Suprapubic skin (tissue), 4 donors: Measurements from ENCODE around the gene ARHGAP42. TPM values are rescaled to one million over a fixed set of nuclear protein-coding genes. Genes with fewer than 3 reads are reported as not detected.

Experiments used
- DNase-seq, 2 donors: peaks; one replicate each; pipeline ENCODE4 v3.0.0-alpha.2; 2019; ENCODE audit warnings: low spot score in 2 of 2
- H3K27ac ChIP-seq: fragments of 200-600 bp; sonication (generic); one replicate; pipeline ENCODE4 v1.5.1; 2019
- H3K27me3 ChIP-seq: fragments of 200-600 bp; sonication (generic); one replicate; pipeline ENCODE4 v1.5.1; 2019
- H3K36me3 ChIP-seq: fragments of 200-600 bp; sonication (generic); one replicate; pipeline ENCODE4 v1.5.1; 2019
- H3K4me1 ChIP-seq: fragments of 200-600 bp; sonication (generic); one replicate; pipeline ENCODE4 v1.5.1; 2019
- H3K4me3 ChIP-seq: fragments of 200-600 bp; sonication (generic); one replicate; pipeline ENCODE4 v1.5.1; 2019; ENCODE audit warnings: mild to moderate bottlenecking
- H3K9me3 ChIP-seq: fragments of 200-600 bp; sonication (generic); one replicate; pipeline ENCODE4 v1.5.1; 2019
- CTCF ChIP-seq, 2 donors: fragments of 200-600 bp in 1 of 2; fragments of 450-650 bp in 1 of 2; sonication (generic) in 1 of 2; IDR thresholded peaks; one replicate each; pipeline ENCODE4 v1.5.1; 2016 to 2019; ENCODE audit warnings: antibody characterized with exemption in 2 of 2, mild to moderate bottlenecking in 1 of 2, moderate library complexity in 1 of 2
- EP300 ChIP-seq: sonication (generic); formaldehyde crosslinking; IDR thresholded peaks from one replicate; pipeline ENCODE4 v1.6.1; 2017; ENCODE audit warnings: antibody characterized with exemption
- POLR2A ChIP-seq, 2 donors: fragments of 450-650 bp; IDR thresholded peaks; one replicate each; pipeline ENCODE4 v1.6.1; 2017; ENCODE audit warnings: antibody characterized with exemption in 2 of 2, mild to moderate bottlenecking in 2 of 2, moderate library complexity in 2 of 2
- POLR2AphosphoS5 ChIP-seq, 3 donors: sonication (generic); formaldehyde crosslinking; IDR thresholded peaks; one replicate each; pipeline ENCODE4 v1.6.1; 2017; ENCODE audit warnings: antibody characterized with exemption in 3 of 3
- WGBS: methylation state at CpG from one replicate; pipeline ENCODE4 v1.1.5; 2018; 5-methylcytosine and 5-hydroxymethylcytosine counted together
- total RNA-seq, 4 donors: library from RNA; depleted of rRNA; stranded (reverse); fragments of >200 nt; gene quantifications; one replicate each; pipeline ENCODE4 v1.1.0, GENCODE V29; 2016

Gene ARHGAP42
- total RNA-seq, 4 donors from 2014 or later, result 12.4 to 18.4 (median 14.4) TPM

DNA sequence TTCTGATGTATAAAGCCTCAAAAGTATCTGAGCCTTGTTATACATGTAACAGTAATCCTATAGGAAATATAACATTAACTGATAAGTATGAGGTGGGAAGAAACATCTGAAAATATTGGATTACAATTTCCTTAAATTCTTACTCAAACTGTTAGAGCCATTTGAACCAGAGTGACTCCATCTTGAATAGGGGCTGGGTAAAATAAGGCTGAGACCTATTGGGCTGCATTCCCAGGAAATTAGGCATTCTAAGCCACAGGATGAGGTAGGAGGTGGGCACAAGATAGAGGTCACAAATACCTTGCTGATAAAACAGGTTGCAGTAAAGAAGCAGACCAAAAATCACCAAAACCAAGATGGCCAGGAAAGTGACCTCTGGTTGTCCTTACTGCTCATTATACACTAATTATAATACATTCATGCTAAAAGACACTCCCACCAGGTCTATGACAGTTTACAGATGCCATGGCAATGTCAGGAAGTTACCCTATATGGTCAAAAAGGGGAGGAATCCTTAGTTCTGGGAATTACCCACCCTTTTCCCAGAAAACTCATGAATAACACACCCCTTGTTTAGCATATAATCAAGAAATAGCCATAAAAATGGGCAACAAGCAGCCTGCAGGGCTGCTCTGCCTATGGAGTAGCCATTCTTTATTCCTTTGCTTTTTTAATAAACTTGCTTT, 327.7 kb downstream of the ARHGAP42 start:
- H3K27me3 ChIP-seq, result no peaks in the 10 kb centered on the region
- H3K27ac ChIP-seq, result no peak overlapping the region
- TF ChIP-seq EP300, result no peak
- no peak for TF ChIP-seq CTCF (IDR thresholded peaks at IDR 0.05)
- no peak for TF ChIP-seq POLR2A (IDR thresholded peaks at IDR 0.05)
- no peak for TF ChIP-seq POLR2AphosphoS5 (IDR thresholded peaks at IDR 0.05)
- no peak for DNase-seq
- H3K9me3 ChIP-seq, result no peaks in the 10 kb centered on the region
- no peaks in the 10 kb centered on the region for H3K36me3 ChIP-seq
- H3K4me1 ChIP-seq, result no peaks in the 10 kb centered on the region
- no peak overlapping the region for H3K4me3 ChIP-seq

DNA sequence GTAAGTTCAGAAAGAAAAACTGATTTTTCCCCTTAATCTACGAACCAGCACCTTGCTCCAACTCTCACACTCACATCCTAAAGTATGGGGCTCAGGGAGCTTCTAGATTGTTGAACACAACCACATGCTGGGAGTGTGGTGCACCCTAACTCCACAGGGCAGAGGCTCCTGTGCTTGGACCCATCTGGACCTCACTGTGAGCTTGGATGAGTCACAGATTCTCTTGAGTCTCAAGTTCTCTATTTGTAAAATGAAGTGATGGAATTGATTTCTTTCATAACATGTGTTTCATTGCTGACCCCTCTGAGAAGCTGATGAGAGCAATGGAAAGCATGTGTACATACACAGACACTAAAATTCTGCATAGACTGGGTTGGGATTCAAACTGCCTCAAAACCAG, 332.8 kb downstream of the ARHGAP42 start:
- no peaks in the 10 kb centered on the region for H3K9me3 ChIP-seq
- DNase-seq, result no peak
- no peak for TF ChIP-seq EP300
- H3K27ac ChIP-seq, result no peak overlapping the region
- WGBS, result 83% methylated on average over 1 of the region's 1 CpG
- no peak overlapping the region for H3K4me3 ChIP-seq
- no peaks in the 10 kb centered on the region for H3K4me1 ChIP-seq
- H3K36me3 ChIP-seq, result no peaks in the 10 kb centered on the region
- no peaks in the 10 kb centered on the region for H3K27me3 ChIP-seq

DNA sequence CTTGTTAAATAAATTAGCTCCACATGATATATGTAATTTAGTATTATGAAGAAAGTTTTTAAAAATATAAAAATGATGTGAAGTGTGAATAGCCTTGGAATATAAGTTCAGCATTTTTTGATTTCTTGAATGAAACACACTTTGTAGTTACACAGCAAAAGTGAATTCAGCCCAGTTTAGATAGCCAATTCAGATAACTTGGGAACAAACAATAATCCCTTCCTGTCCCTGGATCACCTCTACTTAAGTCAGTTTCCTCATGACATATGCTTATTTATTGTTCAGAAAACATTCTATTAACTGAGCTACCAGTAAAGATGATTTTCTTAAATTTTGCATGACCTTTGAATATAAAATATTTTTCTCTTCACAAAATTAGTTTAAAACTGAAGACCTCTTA, 335.2 kb downstream of the ARHGAP42 start:
- H3K4me3 ChIP-seq, result no peak overlapping the region
- H3K4me1 ChIP-seq, result no peaks in the 10 kb centered on the region
- DNase-seq, result no peak
- no peaks in the 10 kb centered on the region for H3K36me3 ChIP-seq
- H3K27me3 ChIP-seq, result no peaks in the 10 kb centered on the region
- TF ChIP-seq POLR2A (IDR thresholded peaks at IDR 0.05) (no peak), CTCF (IDR thresholded peaks at IDR 0.05) (no peak), POLR2AphosphoS5 (IDR thresholded peaks at IDR 0.05) (no peak), EP300 (no peak)
- H3K9me3 ChIP-seq, result no peaks in the 10 kb centered on the region
- H3K27ac ChIP-seq, result no peak overlapping the region

DNA sequence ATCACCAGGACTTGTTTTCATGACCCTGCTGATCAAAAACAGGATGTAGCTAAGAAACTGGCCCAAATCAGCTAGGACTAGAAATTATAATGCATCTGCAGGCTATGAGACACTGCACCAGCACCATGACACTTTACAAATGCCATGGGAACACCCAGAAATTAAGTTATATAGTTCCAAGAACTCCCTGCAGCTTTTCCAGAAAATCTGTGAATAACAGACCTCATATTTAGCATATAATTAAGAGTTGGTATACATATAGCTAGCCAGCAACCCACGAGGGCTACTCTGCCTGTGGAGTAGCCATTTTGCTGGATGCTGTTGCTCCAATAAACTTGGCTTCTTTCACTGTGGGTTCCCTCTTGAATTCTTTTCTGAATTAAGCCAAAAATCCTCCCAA, 341.6 kb downstream of the ARHGAP42 start:
- no peaks in the 10 kb centered on the region for H3K9me3 ChIP-seq

GRCh38 chr11:101030015-101030414, 342.9 kb downstream of the ARHGAP42 start:
- WGBS, result 36% methylated on average over 3 of the region's 3 CpGs
- no peak overlapping the region for H3K4me3 ChIP-seq
- no peaks in the 10 kb centered on the region for H3K27me3 ChIP-seq
- peaks cover 5% of the 10 kb centered on the region for H3K4me1 ChIP-seq
- no peak for DNase-seq
- H3K27ac ChIP-seq, result no peak overlapping the region
- TF ChIP-seq POLR2A (IDR thresholded peaks at IDR 0.05) (no peak), CTCF (IDR thresholded peaks at IDR 0.05) (no peak), POLR2AphosphoS5 (IDR thresholded peaks at IDR 0.05) (no peak), EP300 (no peak)
- H3K36me3 ChIP-seq, result no peaks in the 10 kb centered on the region
- H3K9me3 ChIP-seq, result no peaks in the 10 kb centered on the region

More for the DNA sequence above, 341.6 kb downstream of the ARHGAP42 start:
- Histone ChIP-seq H3K4me1 (no peaks in the 10 kb centered on the region), H3K36me3 (no peaks in the 10 kb centered on the region), H3K27me3 (no peaks in the 10 kb centered on the region), H3K4me3 (no peak overlapping the region), H3K27ac (no peak overlapping the region)
- TF ChIP-seq EP300, result no peak
- TF ChIP-seq POLR2AphosphoS5 (IDR thresholded peaks at IDR 0.05), result no peak
- TF ChIP-seq POLR2A (IDR thresholded peaks at IDR 0.05), result no peak
- no peak for TF ChIP-seq CTCF (IDR thresholded peaks at IDR 0.05)
- no peak for DNase-seq
- 43% methylated on average over 1 of the region's 1 CpG for WGBS

- Histone ChIP-seq H3K36me3 (no peaks in the 10 kb centered on the region), H3K4me3 (no peak overlapping the region), H3K4me1 (peaks cover 5% of the 10 kb centered on the region), H3K27ac (no peak overlapping the region), H3K9me3 (no peaks in the 10 kb centered on the region), H3K27me3 (no peaks in the 10 kb centered on the region)
- 79% methylated on average over 1 of the region's 1 CpG for WGBS
- no peak for DNase-seq
- TF ChIP-seq POLR2AphosphoS5 (IDR thresholded peaks at IDR 0.05) (no peak), EP300 (no peak), CTCF (IDR thresholded peaks at IDR 0.05) (no peak), POLR2A (IDR thresholded peaks at IDR 0.05) (no peak)
These were observed 343.6 kb downstream of the ARHGAP42 start for GRCh38 chr11:101030692-101031091.
